ENCODE data around the gene PCDH9. TPM values are rescaled to one million over a fixed set of nuclear protein-coding genes. Genes with fewer than 3 reads are reported as not detected.

PCDH9 gene
- total and polyA plus RNA-seq, 10 of the 15 experiments (the other 5 are each of a cell fraction or from before 2014, with no cell fraction given): 0.02 to 2.3 (median 0.05) TPM; not detected in 1

DNA sequence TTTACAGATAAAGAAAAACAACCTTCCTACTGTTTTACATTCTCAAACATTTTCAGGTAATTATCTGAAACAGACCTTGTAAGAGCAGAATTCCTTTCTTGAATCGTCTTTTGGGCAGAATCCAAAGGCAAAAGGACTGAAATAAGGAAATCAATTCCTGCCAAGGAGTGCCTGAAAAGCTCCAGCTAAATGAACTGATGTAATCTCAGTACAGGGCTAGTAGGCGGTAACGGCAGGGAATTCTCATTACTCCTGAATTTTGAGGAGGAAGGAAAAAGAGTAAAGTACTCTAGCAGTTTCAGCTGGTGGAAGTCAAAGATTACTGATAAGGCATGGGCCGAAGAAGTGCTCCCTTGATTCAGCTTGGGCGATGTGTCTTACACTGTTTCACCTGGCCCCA is 168.4 kb downstream of the PCDH9 start:
- TF ChIP-seq JUNB (IDR thresholded peaks at IDR 0.05) (no peak), NR2C1 (IDR thresholded peaks at IDR 0.05) (no peak), RUNX3 (IDR thresholded peaks at IDR 0.05; ENCODE audit: low read length) (no peak), SUZ12 (IDR thresholded peaks at IDR 0.05; ENCODE audit: unreplicated experiment) (no peak), MYC (IDR thresholded peaks at IDR 0.05; ENCODE audit: insufficient read depth, insufficient read length, insufficient replicate concordance, low read length, severe bottlenecking) (no peak), IKZF2 (IDR thresholded peaks at IDR 0.05) (no peak), SIX5 (IDR thresholded peaks at IDR 0.05; ENCODE audit: low read depth, low read length, severe bottlenecking) (no peak), SMARCA5 (IDR thresholded peaks at IDR 0.05) (no peak), BMI1 (IDR thresholded peaks at IDR 0.05; ENCODE audit: borderline replicate concordance) (no peak), TCF3 (IDR thresholded peaks at IDR 0.05; ENCODE audit: borderline replicate concordance, insufficient read depth, low read depth, low read length) (no peak), CREM (IDR thresholded peaks at IDR 0.05; ENCODE audit: low read depth) (no peak)
- TF ChIP-seq, protein P1, sequence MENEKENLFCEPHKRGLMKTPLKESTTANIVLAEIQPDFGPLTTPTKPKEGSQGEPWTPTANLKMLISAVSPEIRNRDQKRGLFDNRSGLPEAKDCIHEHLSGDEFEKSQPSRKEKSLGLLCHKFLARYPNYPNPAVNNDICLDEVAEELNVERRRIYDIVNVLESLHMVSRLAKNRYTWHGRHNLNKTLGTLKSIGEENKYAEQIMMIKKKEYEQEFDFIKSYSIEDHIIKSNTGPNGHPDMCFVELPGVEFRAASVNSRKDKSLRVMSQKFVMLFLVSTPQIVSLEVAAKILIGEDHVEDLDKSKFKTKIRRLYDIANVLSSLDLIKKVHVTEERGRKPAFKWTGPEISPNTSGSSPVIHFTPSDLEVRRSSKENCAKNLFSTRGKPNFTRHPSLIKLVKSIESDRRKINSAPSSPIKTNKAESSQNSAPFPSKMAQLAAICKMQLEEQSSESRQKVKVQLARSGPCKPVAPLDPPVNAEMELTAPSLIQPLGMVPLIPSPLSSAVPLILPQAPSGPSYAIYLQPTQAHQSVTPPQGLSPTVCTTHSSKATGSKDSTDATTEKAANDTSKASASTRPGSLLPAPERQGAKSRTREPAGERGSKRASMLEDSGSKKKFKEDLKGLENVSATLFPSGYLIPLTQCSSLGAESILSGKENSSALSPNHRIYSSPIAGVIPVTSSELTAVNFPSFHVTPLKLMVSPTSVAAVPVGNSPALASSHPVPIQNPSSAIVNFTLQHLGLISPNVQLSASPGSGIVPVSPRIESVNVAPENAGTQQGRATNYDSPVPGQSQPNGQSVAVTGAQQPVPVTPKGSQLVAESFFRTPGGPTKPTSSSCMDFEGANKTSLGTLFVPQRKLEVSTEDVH (IDR thresholded peaks at IDR 0.05; ENCODE audit: low read depth, partially characterized antibody): no peak
- H3K4me2 ChIP-seq (ENCODE audit: control insufficient read depth, insufficient read depth): no peak overlapping the region
- H3K4me3 ChIP-seq: no peak overlapping the region
- H3K9ac ChIP-seq (ENCODE audit: control insufficient read depth, insufficient read depth, low read length): no peak overlapping the region
- CTCF ChIA-PET: interaction anchor here (1.4 kb wide), 1 partner anchor 118 kb away, joined by 3 read pairs; no protein-coding TSS in a partner anchor
- no peak overlapping the region for H3K27ac ChIP-seq (ENCODE audit: control insufficient read depth, insufficient read depth)
- intact Hi-C loops (cut with micrococcal nuclease; ENCODE audit: unreplicated experiment): no loop called here
- H3K4me1 ChIP-seq (ENCODE audit: control insufficient read depth, insufficient read depth, low read length): no peaks in the 10 kb centered on the region
- no peak for ATAC-seq
- RAD21 ChIA-PET (ENCODE audit: unreplicated experiment): no interaction called here
- no peaks in the 10 kb centered on the region for H3K79me2 ChIP-seq (ENCODE audit: control insufficient read depth, insufficient read depth, low read length)
- no TSS peak for BruUV-seq (replicated peaks)
- no peak for DNase-seq (ENCODE audit: low read depth, low spot score)
- H4K20me1 ChIP-seq (ENCODE audit: control insufficient read depth, insufficient read depth): no peaks in the 10 kb centered on the region
- H3K9me3 ChIP-seq (replicated peaks; ENCODE audit: control insufficient read depth, insufficient read depth, low read length): no peaks in the 10 kb centered on the region
- no peak for FAIRE-seq
- SMC1A ChIA-PET (ENCODE audit: uncharacterized antibody, unreplicated experiment): no interaction called here
- no peaks in the 10 kb centered on the region for H3K27me3 ChIP-seq (replicated peaks in 1 of 2; ENCODE audit: control insufficient read depth in 2 of 2, insufficient read depth in 2 of 2, low read length in 1 of 2)
- 19% methylated on average over 5 of the region's 5 CpGs for WGBS (ENCODE audit: insufficient coverage, insufficient replicate concordance, low lambda C conversion rate, missing lambda C conversion rate)
- POLR2A ChIA-PET: no interaction called here
- H2AFZ ChIP-seq (ENCODE audit: control insufficient read depth, low read depth, low read length): no peak overlapping the region
- H3K36me3 ChIP-seq (ENCODE audit: control insufficient read depth in 2 of 2, insufficient read depth in 2 of 2, low read length in 1 of 2): no peaks in the 10 kb centered on the region
- in situ Hi-C loops (cut with MboI): no loop called here
